H1 (cell line): Measurements from ENCODE around the gene NEURL4. TPM values are rescaled to one million over a fixed set of nuclear protein-coding genes. Genes with fewer than 3 reads are reported as not detected.
A peak's percentile ranks its signal among the peaks of the same experiment; 100 is the strongest.

Source experiments
- ASH2L ChIP-seq: fragments of 200-600, 300-600 bp; sonication (generic); IDR thresholded peaks from one replicate; pipeline ENCODE4 v1.7.1; 2017; ENCODE audit warnings: low read length
- CBX5 ChIP-seq: fragments of 300-800, 300-1000 bp; sonication (generic); IDR thresholded peaks from 2 replicates; pipeline ENCODE4 v1.7.1; 2016; ENCODE audit warnings: antibody characterized with exemption, low read length, low read depth
- CREB1 ChIP-seq: IDR thresholded peaks from 2 replicates; pipeline ENCODE4 v1.6.1; 2012; ENCODE audit warnings: inconsistent platforms
- CTCF ChIP-seq, 3 experiments: IDR thresholded peaks; 1 replicate in 2 of 3; 2 replicates in 1 of 3; pipeline versions ENCODE4 v1.5.1 to v1.6.1; 2011; ENCODE audit warnings: low read length in 3 of 3, mild to moderate bottlenecking in 3 of 3, inconsistent platforms in 2 of 3, low read depth in 1 of 3, moderate library complexity in 1 of 3; ENCODE audit not compliant: insufficient read depth in 1 of 3; ENCODE audit errors: control extremely low read depth in 1 of 3
- EP300 ChIP-seq, 2 experiments: IDR thresholded peaks; 1 replicate in 1 of 2; 2 replicates in 1 of 2; pipeline ENCODE4 v1.6.1; 2011 to 2012; ENCODE audit warnings: low read depth in 2 of 2, low read length in 2 of 2, mild to moderate bottlenecking in 2 of 2, borderline replicate concordance in 1 of 2, inconsistent platforms in 1 of 2, moderate library complexity in 1 of 2
- FOSL1 ChIP-seq: IDR thresholded peaks from 2 replicates; pipeline ENCODE4 v1.6.1; 2011; ENCODE audit warnings: mild to moderate bottlenecking, low read depth, low read length, moderate library complexity; ENCODE audit not compliant: insufficient read depth
- GABPA ChIP-seq: IDR thresholded peaks from 2 replicates; pipeline ENCODE4 v1.6.1; 2011; ENCODE audit warnings: mild to moderate bottlenecking, low read length, moderate library complexity, borderline replicate concordance; ENCODE audit not compliant: insufficient read depth
- GTF2F1 ChIP-seq: IDR thresholded peaks from 2 replicates; pipeline ENCODE4 v1.6.1; 2012; ENCODE audit warnings: low read depth, low read length, improper control_type of control experiment, borderline replicate concordance
- HDAC2 ChIP-seq, 2 experiments: fragments of 300-600 bp in 1 of 2; sonication (generic) in 1 of 2; IDR thresholded peaks; 2 replicates each; pipeline ENCODE4 v1.6.1; 2011 to 2012; ENCODE audit warnings: low read depth in 2 of 2, low read length in 2 of 2, mild to moderate bottlenecking in 2 of 2, moderate library complexity in 2 of 2, borderline replicate concordance in 1 of 2, inconsistent platforms in 1 of 2
- JUND ChIP-seq: IDR thresholded peaks from 2 replicates; pipeline ENCODE4 v1.6.1; 2011; ENCODE audit warnings: mild to moderate bottlenecking, improper control_type of control experiment, low read length
- MAFK ChIP-seq: IDR thresholded peaks from 2 replicates; pipeline ENCODE4 v1.6.1; 2012; ENCODE audit warnings: low read depth, mild to moderate bottlenecking, improper control_type of control experiment, low read length
- NANOG ChIP-seq: IDR thresholded peaks from 2 replicates; pipeline ENCODE4 v1.6.1; 2011; ENCODE audit warnings: low read length, low read depth, mild to moderate bottlenecking, inconsistent platforms; ENCODE audit not compliant: insufficient read depth, poor library complexity, severe bottlenecking
- NRF1 ChIP-seq: IDR thresholded peaks from 2 replicates; pipeline ENCODE4 v1.6.1; 2011; ENCODE audit warnings: mild to moderate bottlenecking, low read depth, low read length, improper control_type of control experiment
- POLR2A ChIP-seq, 2 experiments: IDR thresholded peaks; 1 replicate in 1 of 2; 2 replicates in 1 of 2; pipeline ENCODE4 v1.6.1; 2011; ENCODE audit warnings: low read depth in 2 of 2, low read length in 2 of 2, mild to moderate bottlenecking in 2 of 2; ENCODE audit errors: control extremely low read depth in 1 of 2
- POLR2AphosphoS5 ChIP-seq: IDR thresholded peaks from 2 replicates; pipeline ENCODE4 v1.6.1; 2011; ENCODE audit warnings: low read depth, low read length
- RAD21 ChIP-seq, 2 experiments: IDR thresholded peaks in 1 of 2; conservative IDR thresholded peaks in 1 of 2; 2 replicates each; pipeline ENCODE4 v1.6.1; 2011; ENCODE audit warnings: low read depth in 2 of 2, low read length in 2 of 2, improper control_type of control experiment in 1 of 2, inconsistent platforms in 1 of 2, mild to moderate bottlenecking in 1 of 2, moderate library complexity in 1 of 2
- TAF7 ChIP-seq: optimal IDR thresholded peaks from 2 replicates; pipeline ENCODE3; 2011; ENCODE audit warnings: low read depth, mild to moderate bottlenecking, inconsistent platforms, low read length, moderate library complexity, borderline replicate concordance
- TCF12 ChIP-seq: IDR thresholded peaks from 2 replicates; pipeline ENCODE4 v1.6.1; 2011; ENCODE audit warnings: low read depth, mild to moderate bottlenecking, low read length
- TEAD4 ChIP-seq: IDR thresholded peaks from 2 replicates; pipeline ENCODE4 v1.6.1; 2012; ENCODE audit warnings: low read depth, low read length, inconsistent platforms, mixed read lengths
- YY1 ChIP-seq: IDR thresholded peaks from 2 replicates; pipeline ENCODE4 v1.6.1; 2011; ENCODE audit warnings: low read depth, mild to moderate bottlenecking, low read length
- polyA plus RNA-seq, 7 experiments: library from polyadenylated mRNA; depleted of rRNA in 3 of 7; stranded (reverse) in 5 of 7; unstranded in 2 of 7; fragments of >200 nt in 5 of 7; fragments of 200-250 nt in 2 of 7; gene quantifications; 1 replicate in 5 of 7; 2 replicates in 1 of 7; 4 replicates in 1 of 7; pipeline versions ENCODE4 v1.2.1 to v1.2.3, GENCODE V29; 2011 to 2013; ENCODE audit warnings: missing spikeins in 2 of 7, mixed read lengths in 2 of 7
- total RNA-seq: library from RNA; stranded (reverse); fragmentation: NEBNext Ultra II Directional; extraction: Animal tissue kit (Norgen Biotek cat#: 25700); gene quantifications from 2 replicates; pipeline ENCODE4 v1.2.1, GENCODE V29; 2021

NEURL4 gene
- total and polyA plus RNA-seq, 2 of the 8 experiments (the other 6 are each of a cell fraction or from before 2014, with no cell fraction given): 29.6 to 46.8 TPM

- 0 out of 2 replicates have a peak, but pooled peaks have one; percentile 44 for TF ChIP-seq TEAD4
- TF ChIP-seq JUND: no peak; the same call in 1 of the 2 replicates
- TF ChIP-seq NRF1: no peak
- 0 out of 2 replicates have a peak, but pooled peaks have one; percentile 73 for TF ChIP-seq YY1
- TF ChIP-seq CBX5: no peak
- TF ChIP-seq HDAC2 (IDR thresholded peaks at IDR 0.05; ENCODE audit: borderline replicate concordance in 1 of 2, low read depth in 2 of 2, low read length in 2 of 2): 0 out of 4 replicates have a peak, but pooled peaks of 1 of the 2 experiments have one; percentile 33
- no peak for TF ChIP-seq NANOG
- no peak for TF ChIP-seq FOSL1
- peak; percentile 93 to 97 for TF ChIP-seq RAD21 (IDR thresholded peaks at IDR 0.05 in 1 of 2, conservative IDR thresholded peaks at IDR 0.05 in 1 of 2; ENCODE audit: low read depth in 2 of 2, low read length in 2 of 2)
- TF ChIP-seq POLR2A (IDR thresholded peaks at IDR 0.05; ENCODE audit: control extremely low read depth in 1 of 2, low read depth in 2 of 2, low read length in 2 of 2): no peak
- TF ChIP-seq POLR2AphosphoS5: peak; percentile 44; the same call in 1 of the 2 replicates
- no peak for TF ChIP-seq GTF2F1
- TF ChIP-seq CREB1: peak; percentile 59; the same call in 1 of the 2 replicates
- TF ChIP-seq MAFK: no peak
- peak; percentile 76; the same call in 1 of the 2 replicates for TF ChIP-seq GABPA
- TF ChIP-seq ASH2L: no peak
- peak; percentile 67; the same call in 1 of the 2 replicates for TF ChIP-seq TCF12
- TF ChIP-seq EP300 (IDR thresholded peaks at IDR 0.05; ENCODE audit: borderline replicate concordance in 1 of 2, low read depth in 2 of 2, low read length in 2 of 2): peak in 1 of 2 experiments; percentile 46; a peak in 1 of 3 replicates
- peak; percentile 21 for TF ChIP-seq TAF7
- peak; percentile 94 to 99 (median 99) for TF ChIP-seq CTCF (IDR thresholded peaks at IDR 0.05; ENCODE audit: control extremely low read depth in 1 of 3, insufficient read depth in 1 of 3, low read depth in 1 of 3, low read length in 3 of 3)
Observed at GRCh38 chr17:7356072-7356549, 27.0 kb upstream of the NEURL4 start (continued).
